Cerebellar nuclear complex (tissue), 1 donor: ENCODE data around the gene PRR13.

Experiments
- DNase-seq, 2 experiments: peaks; one replicate each; lab custom pipeline; 2025; lab: John Stamatoyannopoulos, UW

The PRR13 gene

GRCh38 chr12:53493610-53494391, 52.3 kb downstream of the PRR13 start:
- DNase-seq: no peak
